GM19193 (cell line): ENCODE data around the gene TMEM204.

Experiments
- POLR2A ChIP-seq: IDR thresholded peaks from 4 replicates; pipeline ENCODE4 v1.6.1; 2011; ENCODE audit not compliant: insufficient read depth, insufficient read length; ENCODE audit errors: extremely low read depth

TMEM204 gene

GRCh38 chr16:1548727-1549126 lies 15.3 kb downstream of the TMEM204 start:
- no peak for TF ChIP-seq POLR2A

- TF ChIP-seq POLR2A = no peak
Measured at GRCh38 chr16:1550069-1550468, 16.6 kb downstream of the TMEM204 start.

GRCh38 chr16:1550696-1551095 lies 17.2 kb downstream of the TMEM204 start:
- TF ChIP-seq POLR2A = no peak

GRCh38 chr16:1551166-1551565 lies 17.7 kb downstream of the TMEM204 start:
- no peak for TF ChIP-seq POLR2A

GRCh38 chr16:1552129-1552528 lies 18.7 kb downstream of the TMEM204 start:
- TF ChIP-seq POLR2A = no peak

DNA sequence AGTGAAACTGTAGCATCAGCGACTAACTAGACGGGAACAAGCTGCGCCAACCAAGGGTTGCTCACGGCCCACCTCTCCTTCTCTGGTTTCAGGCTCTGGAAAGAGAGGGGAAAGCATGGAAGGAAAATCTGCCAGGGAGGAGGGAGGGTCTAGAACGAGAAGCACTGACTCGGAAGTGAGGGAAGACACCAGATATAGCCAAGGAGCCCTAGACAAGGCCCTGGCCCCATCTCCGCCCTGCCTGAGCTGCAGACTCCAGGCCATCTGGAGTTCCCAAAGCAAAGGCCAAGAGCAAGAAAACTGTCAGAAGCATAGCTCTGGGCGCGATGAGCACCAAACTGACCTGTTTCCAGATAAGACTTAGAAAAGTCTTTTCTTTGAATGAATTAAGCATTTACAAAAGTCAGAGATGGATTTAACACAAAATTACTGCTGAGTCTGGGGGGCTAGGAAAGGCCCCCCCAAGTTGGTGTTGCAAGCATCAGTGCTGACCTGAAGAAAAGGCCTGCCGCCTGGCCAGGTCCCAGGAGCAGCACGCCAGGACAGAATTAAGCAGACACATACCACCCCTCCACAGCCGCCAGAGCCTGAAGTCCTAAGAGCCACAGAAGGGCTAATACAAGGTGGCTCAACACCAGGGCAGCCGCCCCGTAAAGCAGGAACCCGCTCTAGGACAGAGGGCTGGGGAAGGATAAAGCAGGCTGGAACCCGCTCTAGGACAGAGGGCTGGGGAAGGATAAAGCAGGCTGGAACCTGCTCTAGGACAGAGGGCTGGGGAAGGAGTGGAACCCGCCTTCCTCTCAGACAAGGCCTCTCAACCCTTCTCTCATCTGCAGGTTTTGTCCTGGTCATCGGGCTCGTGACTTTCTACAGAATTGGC lies 20.7 kb downstream of the TMEM204 start:
- no peak for TF ChIP-seq POLR2A

DNA sequence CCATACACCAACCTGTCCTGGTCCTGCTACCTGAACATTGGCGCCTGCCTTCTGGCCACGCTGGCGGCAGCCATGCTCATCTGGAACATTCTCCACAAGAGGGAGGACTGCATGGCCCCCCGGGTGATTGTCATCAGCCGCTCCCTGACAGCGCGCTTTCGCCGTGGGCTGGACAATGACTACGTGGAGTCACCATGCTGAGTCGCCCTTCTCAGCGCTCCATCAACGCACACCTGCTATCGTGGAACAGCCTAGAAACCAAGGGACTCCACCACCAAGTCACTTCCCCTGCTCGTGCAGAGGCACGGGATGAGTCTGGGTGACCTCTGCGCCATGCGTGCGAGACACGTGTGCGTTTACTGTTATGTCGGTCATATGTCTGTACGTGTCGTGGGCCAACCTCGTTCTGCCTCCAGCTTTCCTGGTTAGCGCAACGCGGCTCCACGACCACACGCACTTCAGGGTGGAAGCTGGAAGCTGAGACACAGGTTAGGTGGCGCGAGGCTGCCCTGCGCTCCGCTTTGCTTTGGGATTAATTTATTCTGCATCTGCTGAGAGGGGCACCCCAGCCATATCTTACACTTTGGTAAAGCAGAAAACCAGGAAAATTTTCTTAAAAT lies 21.5 kb downstream of the TMEM204 start:
- TF ChIP-seq POLR2A = no peak

DNA sequence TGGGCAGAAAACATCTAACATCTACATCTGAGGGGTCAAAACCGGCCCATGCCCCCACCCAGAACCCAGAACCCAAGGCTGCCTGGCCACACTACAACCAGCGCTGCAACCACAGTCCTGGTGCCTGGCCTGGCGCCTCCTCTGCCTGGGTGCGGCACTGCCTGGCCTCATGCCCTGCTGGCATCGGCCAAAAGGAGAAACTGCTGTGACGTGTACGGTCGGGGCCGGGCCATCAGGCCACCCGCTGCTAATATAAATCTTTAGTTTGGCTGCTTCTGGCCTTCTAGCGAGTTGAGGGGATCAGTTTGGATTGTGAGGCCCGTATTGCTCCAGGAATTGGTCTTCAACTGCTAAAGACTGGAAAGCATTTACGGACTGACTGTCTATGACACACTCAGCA lies 22.8 kb downstream of the TMEM204 start:
- TF ChIP-seq POLR2A = no peak

- no peak for TF ChIP-seq POLR2A
Measured at GRCh38 chr16:1557074-1557473, 23.6 kb downstream of the TMEM204 start.

GRCh38 chr16:1557576-1557975 lies 24.1 kb downstream of the TMEM204 start:
- TF ChIP-seq POLR2A = no peak

GRCh38 chr16:1559446-1559975 lies 26.0 kb downstream of the TMEM204 start:
- no peak for TF ChIP-seq POLR2A

DNA sequence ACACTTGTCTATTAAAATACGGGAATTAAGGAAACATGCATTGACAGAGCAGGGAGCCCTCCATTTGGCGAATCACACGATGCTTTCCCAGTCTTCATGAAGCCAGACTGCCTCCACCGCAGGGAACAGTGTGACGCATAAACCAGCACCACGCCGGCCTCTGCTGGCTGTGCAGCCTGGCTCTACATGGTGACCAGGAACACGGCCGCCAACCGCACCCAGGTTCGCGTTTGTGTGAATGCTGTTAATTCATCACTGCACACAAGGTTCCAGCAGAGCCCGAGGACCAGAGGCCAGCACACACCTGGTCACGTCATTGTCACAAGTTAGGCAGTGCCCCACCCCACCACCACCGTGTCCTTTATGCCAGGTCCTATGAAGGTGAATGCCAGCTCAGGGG lies 26.7 kb downstream of the TMEM204 start:
- TF ChIP-seq POLR2A = no peak

DNA sequence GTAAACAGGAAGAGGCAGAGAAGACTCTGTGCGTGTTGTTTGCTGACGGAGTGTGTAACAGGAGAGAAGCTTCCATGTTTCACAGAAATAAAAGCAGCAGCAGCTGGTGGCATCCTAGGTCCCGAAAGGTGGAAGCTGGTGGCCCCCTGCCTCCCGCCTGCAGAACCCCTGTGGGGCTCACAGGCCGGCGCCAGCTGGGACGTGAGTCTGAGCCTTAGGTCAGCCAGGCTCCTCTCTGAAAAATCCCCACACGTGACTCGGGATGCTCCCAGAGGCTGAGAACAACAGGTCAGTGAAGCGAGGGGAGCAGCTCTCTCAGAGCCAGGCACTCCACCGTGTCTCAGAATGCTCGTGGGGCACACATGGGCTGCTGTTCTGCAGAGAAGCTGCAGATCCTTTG lies 27.4 kb downstream of the TMEM204 start:
- no peak for TF ChIP-seq POLR2A

DNA sequence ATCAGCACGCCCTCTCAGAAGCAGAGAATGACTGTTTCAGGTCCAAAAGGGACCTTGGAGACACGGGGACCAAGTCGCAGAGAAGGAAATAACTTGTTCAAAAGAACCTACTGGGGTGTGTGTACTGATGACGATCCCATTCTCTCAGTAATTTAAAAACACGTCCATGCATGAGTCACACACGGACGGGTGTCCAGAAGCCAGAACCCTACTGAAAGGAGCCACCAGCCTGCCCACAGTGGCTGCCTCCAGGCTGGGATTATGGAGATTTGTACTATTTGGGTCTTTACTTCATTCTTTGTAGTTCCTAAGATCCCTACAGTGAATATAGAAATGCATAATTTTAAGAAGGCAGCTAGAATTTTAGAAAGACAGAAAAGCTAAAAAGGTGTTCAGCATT lies 27.8 kb downstream of the TMEM204 start:
- no peak for TF ChIP-seq POLR2A

GRCh38 chr16:1561836-1562235 lies 28.4 kb downstream of the TMEM204 start:
- TF ChIP-seq POLR2A = no peak

DNA sequence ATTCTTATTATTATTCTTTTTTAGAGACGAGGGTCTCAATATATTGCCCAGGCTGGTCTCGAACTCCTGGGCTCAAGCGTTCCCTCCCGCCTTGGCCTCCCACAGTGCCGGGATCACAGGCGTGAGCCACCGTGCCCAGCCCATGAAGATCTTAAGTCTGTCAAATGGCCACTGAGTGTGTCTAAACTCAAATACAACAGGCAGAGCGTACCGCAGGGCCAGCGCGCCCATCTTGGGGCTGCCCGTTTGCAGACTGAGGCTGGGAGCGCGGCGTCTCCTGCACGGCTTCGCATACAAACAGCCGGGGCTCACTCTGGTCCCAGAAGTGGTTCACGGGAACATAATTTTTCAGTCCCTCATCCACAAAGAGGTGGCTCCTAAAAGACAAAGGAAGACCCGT lies 30.3 kb downstream of the TMEM204 start:
- no peak for TF ChIP-seq POLR2A

DNA sequence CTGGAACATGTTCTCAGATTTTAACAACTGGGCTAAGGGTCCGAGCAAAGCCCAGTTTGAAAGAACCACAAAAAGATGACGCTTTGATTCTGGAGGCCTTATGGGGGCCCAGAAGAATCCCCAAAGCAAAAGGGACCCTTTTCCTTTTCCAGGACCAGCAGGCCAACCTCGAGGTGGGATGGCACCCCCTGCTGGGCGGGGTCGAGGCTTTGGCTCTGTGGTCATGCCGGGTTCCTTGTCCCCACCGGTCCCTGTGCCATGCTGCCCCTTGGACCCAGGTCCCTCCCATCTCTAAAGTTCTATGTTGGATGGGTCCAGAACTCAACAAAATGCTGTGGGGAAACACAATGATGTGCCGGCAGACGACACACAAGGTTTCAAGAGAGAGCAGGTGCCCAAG lies 30.9 kb downstream of the TMEM204 start:
- TF ChIP-seq POLR2A = no peak
